Fibroblast of villous mesenchyme (primary cell): ENCODE measurements around the gene SH3BGRL2. TPM values are rescaled to one million over a fixed set of nuclear protein-coding genes. Genes with fewer than 3 reads are reported as not detected.

Source experiments
- DNase-seq: peaks from one replicate; pipeline ENCODE4 v3.0.0-alpha.2; 2010; ENCODE audit warnings: low read depth
- H3K4me3 ChIP-seq: 2 replicates; pipeline ENCODE4 v1.5.1; 2011; ENCODE audit warnings: low read depth, mild to moderate bottlenecking, low read length
- CTCF ChIP-seq: IDR thresholded peaks from 2 replicates; pipeline ENCODE4 v1.5.1; 2012; ENCODE audit warnings: low read depth, mild to moderate bottlenecking, low read length; ENCODE audit not compliant: insufficient read depth
- total RNA-seq: library from RNA; depleted of rRNA; stranded (reverse); fragments of >200 nt; gene quantifications from 2 replicates; pipeline ENCODE4 v1.2.3, GENCODE V29; 2012

SH3BGRL2 gene
- total RNA-seq, 1 donor = 2.6 TPM

GRCh38 chr6:79687759-79688158, 56.6 kb downstream of the SH3BGRL2 start:
- H3K4me3 ChIP-seq = no peak overlapping the region
- no peak for TF ChIP-seq CTCF
- DNase-seq = no peak

GRCh38 chr6:79694156-79694555, 63.0 kb downstream of the SH3BGRL2 start:
- DNase-seq = no peak
- no peak for TF ChIP-seq CTCF
- H3K4me3 ChIP-seq = no peak overlapping the region

GRCh38 chr6:79694623-79695343, 63.7 kb downstream of the SH3BGRL2 start:
- DNase-seq = no peak
- peak; percentile 11 for TF ChIP-seq CTCF

GRCh38 chr6:79697430-79697829, 66.3 kb downstream of the SH3BGRL2 start:
- no peak overlapping the region for H3K4me3 ChIP-seq
- DNase-seq = no peak
- TF ChIP-seq CTCF = no peak

More at GRCh38 chr6:79694623-79695343, 63.7 kb downstream of the SH3BGRL2 start:
- H3K4me3 ChIP-seq = no peak overlapping the region

- no peak overlapping the region for H3K4me3 ChIP-seq
- no peak for DNase-seq
- no peak for TF ChIP-seq CTCF
Observed at GRCh38 chr6:79699606-79700005, 68.5 kb downstream of the SH3BGRL2 start.

- H3K4me3 ChIP-seq = no peak overlapping the region
- DNase-seq = no peak
- no peak for TF ChIP-seq CTCF
Observed at GRCh38 chr6:79702691-79703090, 71.6 kb downstream of the SH3BGRL2 start.

GRCh38 chr6:79704200-79704599, 73.1 kb downstream of the SH3BGRL2 start:
- H3K4me3 ChIP-seq = no peak overlapping the region
- no peak for DNase-seq
- no peak for TF ChIP-seq CTCF
